WTC11 (cell line): Measurements from ENCODE around the gene PCBP3. TPM values are rescaled to one million over a fixed set of nuclear protein-coding genes. Genes with fewer than 3 reads are reported as not detected.
A peak's percentile ranks its signal among the peaks of the same experiment; 100 is the strongest.
"Not testable (repeated sequence)": the region's sequence is repeated elsewhere in the genome, so short reads cannot be mapped to it uniquely, and the experiment has no call there.

Source experiments
- ATAC-seq: fragments of 200-7000 bp; cut with Tn5 transposase; 2 replicates; pipeline ENCODE4 v1.10.0; 2021; ENCODE audit warnings: mild to moderate bottlenecking, moderate library complexity
- CTCF ChIA-PET: fragments of 300-600 bp; sonication (Branson Sonifier 250); formaldehyde crosslinking; loops from one replicate; lab custom pipeline; 2021; ENCODE audit warnings: antibody characterized with exemption; lab: Charles Lee
- POLR2A ChIA-PET: fragments of 350-600 bp; sonication (Branson Sonifier 250); formaldehyde crosslinking; loops from one replicate; lab custom pipeline; 2021; ENCODE audit warnings: antibody characterized with exemption; lab: Charles Lee
- DNase-seq: peaks from one replicate; pipeline ENCODE4 v3.0.0; 2021; ENCODE audit warnings: low spot score
- H3K27ac Mint-ChIP-seq: 2 replicates; pipeline ENCODE4 v1.8.0; 2021; ENCODE audit warnings: mixed read lengths
- H3K27me3 Mint-ChIP-seq: 2 replicates; pipeline ENCODE4 v1.8.0; 2021; ENCODE audit warnings: low read depth, mild to moderate bottlenecking, moderate library complexity, mixed read lengths
- H3K36me3 Mint-ChIP-seq: 2 replicates; pipeline ENCODE4 v1.8.0; 2021; ENCODE audit warnings: mixed read lengths
- H3K4me1 Mint-ChIP-seq: 2 replicates; pipeline ENCODE4 v1.8.0; 2022; ENCODE audit warnings: mixed read lengths
- H3K4me3 Mint-ChIP-seq: 2 replicates; pipeline ENCODE4 v1.8.0; 2021; ENCODE audit warnings: mild to moderate bottlenecking, moderate library complexity, mixed read lengths
- H3K9me3 Mint-ChIP-seq: 2 replicates; pipeline ENCODE4 v1.8.0; 2021; ENCODE audit warnings: mixed read lengths
- ARID4B ChIP-seq: sonication (generic); formaldehyde crosslinking; IDR thresholded peaks from 2 replicates; pipeline ENCODE4 v1.8.0; 2023; ENCODE audit warnings: missing genetic modification reagents, mild to moderate bottlenecking, borderline replicate concordance
- ATF3 ChIP-seq: sonication (generic); formaldehyde crosslinking; conservative IDR thresholded peaks from 2 replicates; pipeline ENCODE4 v1.8.1; 2022; ENCODE audit warnings: mild to moderate bottlenecking, missing genetic modification reagents
- CBFB ChIP-seq: sonication (generic); formaldehyde crosslinking; IDR thresholded peaks from 2 replicates; pipeline ENCODE4 v1.8.1; 2022; ENCODE audit warnings: mild to moderate bottlenecking, low read depth, missing genetic modification reagents
- EMX1 ChIP-seq: fragments of 250-450 bp; sonication (Bioruptor Pico); IDR thresholded peaks from 2 replicates; pipeline ENCODE4 v1.8.0; 2021; ENCODE audit warnings: mild to moderate bottlenecking
- ESRRA ChIP-seq: sonication (generic); formaldehyde crosslinking; IDR thresholded peaks from 2 replicates; pipeline ENCODE4 v1.8.1; 2022; ENCODE audit warnings: mild to moderate bottlenecking, missing genetic modification reagents, borderline replicate concordance
- ETV6 ChIP-seq: sonication (generic); formaldehyde crosslinking; IDR thresholded peaks from 2 replicates; pipeline ENCODE4 v1.8.1; 2022; ENCODE audit warnings: mild to moderate bottlenecking, missing genetic modification reagents
- FOXK1 ChIP-seq: sonication (generic); formaldehyde crosslinking; IDR thresholded peaks from 2 replicates; pipeline ENCODE4 v1.8.0; 2022; ENCODE audit warnings: mild to moderate bottlenecking, moderate library complexity, missing genetic modification reagents
- FOXP1 ChIP-seq: sonication (generic); formaldehyde crosslinking; IDR thresholded peaks from 2 replicates; pipeline ENCODE4 v1.8.0; 2022; ENCODE audit warnings: missing genetic modification reagents, mild to moderate bottlenecking, moderate library complexity, borderline replicate concordance
- FOXP4 ChIP-seq: sonication (generic); formaldehyde crosslinking; IDR thresholded peaks from 2 replicates; pipeline ENCODE4 v1.8.0; 2022; ENCODE audit warnings: mild to moderate bottlenecking, missing genetic modification reagents
- JUN ChIP-seq: sonication (generic); formaldehyde crosslinking; IDR thresholded peaks from 2 replicates; pipeline ENCODE4 v1.8.0; 2023; ENCODE audit warnings: mild to moderate bottlenecking, missing genetic modification reagents
- MYBL2 ChIP-seq: sonication (generic); formaldehyde crosslinking; IDR thresholded peaks from 2 replicates; pipeline ENCODE4 v1.8.1; 2023; ENCODE audit warnings: mild to moderate bottlenecking, moderate library complexity, missing genetic modification reagents
- NFE2L1 ChIP-seq: sonication (generic); formaldehyde crosslinking; IDR thresholded peaks from 2 replicates; pipeline ENCODE4 v1.8.1; 2023; ENCODE audit warnings: missing genetic modification reagents
- NR1H2 ChIP-seq: sonication (generic); formaldehyde crosslinking; IDR thresholded peaks from 2 replicates; pipeline ENCODE4 v1.9.0; 2021; ENCODE audit warnings: mild to moderate bottlenecking, moderate library complexity, missing genetic modification reagents
- NR3C1 ChIP-seq: sonication (generic); formaldehyde crosslinking; conservative IDR thresholded peaks from 2 replicates; pipeline ENCODE4 v1.8.1; 2023; ENCODE audit warnings: low read depth, mild to moderate bottlenecking, missing genetic modification reagents
- PREB ChIP-seq: sonication (generic); formaldehyde crosslinking; IDR thresholded peaks from 2 replicates; pipeline ENCODE4 v1.8.1; 2022; ENCODE audit warnings: mild to moderate bottlenecking, missing genetic modification reagents, moderate library complexity, borderline replicate concordance
- RORB ChIP-seq: fragments of 250-450 bp; sonication (Bioruptor Pico); IDR thresholded peaks from 2 replicates; pipeline ENCODE4 v1.9.0; 2021; ENCODE audit warnings: mild to moderate bottlenecking
- SMAD4 ChIP-seq: sonication (generic); formaldehyde crosslinking; IDR thresholded peaks from 2 replicates; pipeline ENCODE4 v1.8.0; 2022; ENCODE audit warnings: mild to moderate bottlenecking, missing genetic modification reagents
- USF2 ChIP-seq: sonication (generic); formaldehyde crosslinking; IDR thresholded peaks from 2 replicates; pipeline ENCODE4 v1.8.1; 2023; ENCODE audit warnings: mild to moderate bottlenecking, missing genetic modification reagents, moderate library complexity
- ZNF138 ChIP-seq: sonication (generic); formaldehyde crosslinking; conservative IDR thresholded peaks from 2 replicates; pipeline ENCODE4 v1.8.1; 2022; ENCODE audit warnings: mild to moderate bottlenecking, moderate library complexity, missing genetic modification reagents
- total RNA-seq: library from RNA; stranded (reverse); gene quantifications from 3 replicates; pipeline ENCODE4 v1.2.3, GENCODE V29; 2021

The PCBP3 gene
- total RNA-seq, 1 experiment from 2014 or later, result 8.5 TPM

- H3K27ac Mint-ChIP-seq, result no peak overlapping the region; the same call in 1 of the 2 replicates
- ATAC-seq, result no peak
- TF ChIP-seq PREB (CRISPR knock-in tag), result no peak
- no peak for TF ChIP-seq ETV6 (CRISPR knock-in tag)
- TF ChIP-seq NR3C1 (CRISPR knock-in tag), result no peak
- no peak for TF ChIP-seq USF2
- TF ChIP-seq JUN, result no peak
- no peak for TF ChIP-seq FOXP1 (CRISPR knock-in tag)
- TF ChIP-seq, all 79 proteins: peak for 0
- peaks cover 12% of the 10 kb centered on the region for H3K36me3 Mint-ChIP-seq
- H3K4me3 Mint-ChIP-seq, result no peak overlapping the region
- ChIA-PET POLR2A (no interaction called here), CTCF (interaction anchor here (1.1 kb wide), 1 partner anchor 12 kb away, joined by 3 read pairs; no protein-coding TSS in a partner anchor)
- peaks cover 15% of the 10 kb centered on the region for H3K9me3 Mint-ChIP-seq
- no peaks in the 10 kb centered on the region; the same call in 1 of the 2 replicates for H3K4me1 Mint-ChIP-seq
- peaks cover 4% of the 10 kb centered on the region for H3K27me3 Mint-ChIP-seq
- no peak for DNase-seq
Observed at GRCh38 chr21:45607909-45608295, 35.6 kb upstream of the PCBP3 start.

- ATAC-seq, H3K27me3 Mint-ChIP-seq, POLR2A ChIA-PET, H3K9me3 Mint-ChIP-seq, H3K36me3 Mint-ChIP-seq, H3K4me1 Mint-ChIP-seq, H3K27ac Mint-ChIP-seq, H3K4me3 Mint-ChIP-seq: not testable (repeated sequence)
- CTCF ChIA-PET, result interaction anchor here (1.1 kb wide), 1 partner anchor 13 kb away, joined by 3 read pairs; no protein-coding TSS in a partner anchor
- DNase-seq, result peak; percentile 7
Observed at GRCh38 chr21:45608747-45609470, 34.6 kb upstream of the PCBP3 start.

GRCh38 chr21:45609616-45610015 lies 33.9 kb upstream of the PCBP3 start:
- H3K9me3 Mint-ChIP-seq, ATAC-seq, H3K4me1 Mint-ChIP-seq, POLR2A ChIA-PET, H3K36me3 Mint-ChIP-seq, CTCF ChIA-PET, H3K27me3 Mint-ChIP-seq, H3K4me3 Mint-ChIP-seq, H3K27ac Mint-ChIP-seq: not testable (repeated sequence)
- peak; percentile 7 for DNase-seq

- H3K27me3 Mint-ChIP-seq, result no peaks in the 10 kb centered on the region; the same call in 1 of the 2 replicates
- H3K4me3 Mint-ChIP-seq, result no peak overlapping the region
- no peak overlapping the region for H3K27ac Mint-ChIP-seq
- H3K36me3 Mint-ChIP-seq, result no peaks in the 10 kb centered on the region
- peak; percentile 6 for DNase-seq
- no peaks in the 10 kb centered on the region for H3K9me3 Mint-ChIP-seq
- ChIA-PET POLR2A (no interaction called here), CTCF (no interaction called here)
- ATAC-seq, result no peak
- peaks cover 3% of the 10 kb centered on the region for H3K4me1 Mint-ChIP-seq
- no peak for TF ChIP-seq ATF3 (CRISPR knock-in tag)
- TF ChIP-seq RORB, result no peak
- TF ChIP-seq FOXK1 (CRISPR knock-in tag), result no peak
- no peak for TF ChIP-seq ZNF138
- no peak for TF ChIP-seq FOXP4
- no peak for TF ChIP-seq CBFB (CRISPR knock-in tag)
- no peak for TF ChIP-seq ARID4B (CRISPR knock-in tag)
- no peak for TF ChIP-seq ESRRA
- no peak for TF ChIP-seq SMAD4
- no peak for TF ChIP-seq NFE2L1 (CRISPR knock-in tag)
- TF ChIP-seq NR1H2 (CRISPR knock-in tag), result no peak
- TF ChIP-seq EMX1 (CRISPR knock-in tag), result no peak
- TF ChIP-seq MYBL2 (CRISPR knock-in tag), result no peak
Observed at GRCh38 chr21:45611296-45611695, 32.2 kb upstream of the PCBP3 start.
